Epithelial cell of proximal tubule (primary cell): ENCODE results near the gene RAB3D. TPM values are rescaled to one million over a fixed set of nuclear protein-coding genes. Genes with fewer than 3 reads are reported as not detected.

Source experiments
- DNase-seq: peaks from one replicate; pipeline ENCODE4 v3.0.0-alpha.2; 2011; ENCODE audit warnings: low read depth
- H3K4me3 ChIP-seq: 2 replicates; pipeline ENCODE4 v1.5.1; 2011; ENCODE audit warnings: low read depth, mild to moderate bottlenecking, low read length
- total RNA-seq: library from RNA; depleted of rRNA; stranded (reverse); fragments of >200 nt; gene quantifications from 2 replicates; pipeline ENCODE4 v1.2.3, GENCODE V29; 2015
- TF ChIP-seq, protein P1 (sequence below): conservative IDR thresholded peaks from 2 replicates; pipeline ENCODE4 v1.5.1; 2012; ENCODE audit warnings: low read depth, mild to moderate bottlenecking, low read length

Gene RAB3D
- total RNA-seq, 1 donor from 2014 or later: 18.3 TPM

DNA sequence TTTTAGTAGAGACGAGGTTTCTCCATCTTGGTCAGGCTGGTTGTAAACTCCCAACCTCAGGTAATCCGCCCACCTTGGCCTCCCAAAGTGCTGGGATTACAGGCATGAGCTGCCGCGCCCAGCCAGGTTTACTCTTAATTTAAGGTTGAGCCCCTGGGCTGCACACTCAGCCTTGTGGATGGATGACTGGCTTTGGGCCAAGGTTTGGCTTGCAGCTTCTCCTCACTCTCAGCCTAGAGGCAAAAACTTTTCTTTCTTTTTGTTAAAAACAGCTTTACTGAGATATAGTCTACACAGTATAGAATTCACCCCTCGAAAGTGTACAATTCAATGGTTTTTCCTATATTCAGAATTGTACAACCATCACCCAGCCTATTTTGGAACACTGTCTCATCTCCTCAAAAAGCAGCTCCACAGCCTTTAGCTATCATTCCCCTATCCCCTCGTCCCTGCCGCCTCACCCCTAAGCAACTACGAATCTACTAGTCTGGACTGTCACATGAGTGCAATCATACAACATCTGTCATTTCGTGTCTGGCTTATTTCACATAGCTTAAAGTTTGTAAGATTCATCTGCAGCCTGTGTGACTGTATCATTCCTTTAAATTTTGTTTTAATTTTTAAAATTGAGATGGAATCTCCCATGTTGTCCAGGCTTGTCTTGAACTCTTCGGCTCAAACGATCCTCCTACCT lies 58.0 kb downstream of the RAB3D start:
- TF ChIP-seq, protein P1, sequence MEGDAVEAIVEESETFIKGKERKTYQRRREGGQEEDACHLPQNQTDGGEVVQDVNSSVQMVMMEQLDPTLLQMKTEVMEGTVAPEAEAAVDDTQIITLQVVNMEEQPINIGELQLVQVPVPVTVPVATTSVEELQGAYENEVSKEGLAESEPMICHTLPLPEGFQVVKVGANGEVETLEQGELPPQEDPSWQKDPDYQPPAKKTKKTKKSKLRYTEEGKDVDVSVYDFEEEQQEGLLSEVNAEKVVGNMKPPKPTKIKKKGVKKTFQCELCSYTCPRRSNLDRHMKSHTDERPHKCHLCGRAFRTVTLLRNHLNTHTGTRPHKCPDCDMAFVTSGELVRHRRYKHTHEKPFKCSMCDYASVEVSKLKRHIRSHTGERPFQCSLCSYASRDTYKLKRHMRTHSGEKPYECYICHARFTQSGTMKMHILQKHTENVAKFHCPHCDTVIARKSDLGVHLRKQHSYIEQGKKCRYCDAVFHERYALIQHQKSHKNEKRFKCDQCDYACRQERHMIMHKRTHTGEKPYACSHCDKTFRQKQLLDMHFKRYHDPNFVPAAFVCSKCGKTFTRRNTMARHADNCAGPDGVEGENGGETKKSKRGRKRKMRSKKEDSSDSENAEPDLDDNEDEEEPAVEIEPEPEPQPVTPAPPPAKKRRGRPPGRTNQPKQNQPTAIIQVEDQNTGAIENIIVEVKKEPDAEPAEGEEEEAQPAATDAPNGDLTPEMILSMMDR: no peak
- no peak overlapping the region for H3K4me3 ChIP-seq
- DNase-seq: no peak

DNA sequence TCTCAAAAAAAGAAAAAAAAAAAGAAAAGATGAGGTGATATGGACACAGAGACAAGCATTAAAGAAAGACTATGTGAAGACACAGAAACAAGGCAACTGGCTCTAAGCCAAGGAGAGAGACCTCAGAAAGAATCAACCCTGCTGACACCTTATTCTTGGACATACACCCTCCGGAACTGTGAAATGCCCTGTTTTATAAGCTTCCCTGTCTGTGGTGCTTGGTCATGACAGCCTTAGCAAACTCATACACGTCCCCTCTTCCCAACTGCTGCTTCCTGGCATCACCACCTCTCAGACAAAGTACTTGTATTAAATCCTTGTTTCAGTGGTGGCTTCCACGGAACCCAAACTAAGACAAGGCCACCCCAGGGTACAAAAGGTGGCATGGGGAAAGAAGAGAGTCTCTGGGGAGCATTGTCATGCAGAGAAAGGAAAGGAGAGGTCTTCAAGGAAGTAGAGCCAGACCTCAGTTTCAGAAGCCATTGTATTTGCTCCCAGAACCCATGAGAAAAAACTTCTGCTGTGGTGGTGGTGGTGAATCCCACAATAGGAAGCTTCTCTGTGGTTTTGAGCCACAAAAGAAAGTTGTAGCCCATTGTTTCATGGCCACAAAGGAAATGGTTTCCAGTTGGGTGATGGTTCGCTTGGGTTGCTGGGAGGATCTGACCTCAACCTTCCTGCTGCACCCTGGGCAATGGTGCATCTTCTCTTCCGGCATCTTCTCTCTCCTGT lies 59.8 kb downstream of the RAB3D start:
- H3K4me3 ChIP-seq: no peak overlapping the region
- TF ChIP-seq, protein P1: no peak
- DNase-seq: no peak

DNA sequence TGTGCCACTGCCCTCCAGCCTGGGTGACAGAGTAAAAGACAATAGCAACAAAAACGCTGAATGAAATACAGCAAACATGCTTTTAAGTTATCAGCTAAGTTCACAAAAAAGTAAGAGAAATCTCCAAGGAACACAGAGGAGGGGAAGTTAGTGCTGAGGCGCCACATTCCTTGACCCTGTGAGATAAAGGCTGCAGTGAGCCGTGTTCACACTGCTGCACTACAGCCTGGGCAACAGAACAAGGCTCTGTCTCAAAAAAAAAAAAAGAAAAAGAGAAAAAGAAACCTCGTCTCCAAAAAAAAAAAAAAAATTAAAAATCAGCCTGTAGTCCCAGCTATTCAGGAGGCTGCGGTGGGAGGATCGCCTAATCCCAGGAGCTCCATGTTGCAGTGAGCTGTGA lies 60.8 kb downstream of the RAB3D start:
- no peak for DNase-seq
- TF ChIP-seq, protein P1: no peak
- no peak overlapping the region for H3K4me3 ChIP-seq

DNA sequence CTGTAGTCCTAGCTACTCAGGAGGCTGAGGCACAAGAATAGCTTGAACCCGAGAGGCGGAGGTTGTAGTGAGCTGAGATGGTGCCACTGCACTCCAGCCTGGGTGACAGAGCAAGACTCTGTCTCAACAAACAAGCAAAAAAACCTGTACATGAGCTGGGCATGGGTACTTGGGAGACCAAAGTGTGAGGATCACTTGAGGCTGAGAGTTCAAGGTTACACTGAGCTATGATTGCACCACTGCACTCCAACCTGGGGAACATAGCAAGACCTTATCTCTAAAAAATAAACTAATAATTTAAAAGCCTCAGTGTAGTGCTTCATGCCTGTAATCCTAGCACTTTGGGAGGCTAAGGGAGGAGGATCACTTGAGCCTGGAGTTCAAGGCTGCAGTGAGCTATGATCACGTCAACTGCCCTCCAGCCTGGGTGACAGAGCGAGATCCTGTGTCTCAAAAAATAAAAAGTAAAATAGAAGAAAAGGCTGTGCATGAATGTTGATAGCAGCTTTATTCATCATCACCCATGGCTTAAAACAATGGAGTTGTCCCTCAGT lies 64.8 kb downstream of the RAB3D start:
- TF ChIP-seq, protein P1: no peak
- no peak for DNase-seq

DNA sequence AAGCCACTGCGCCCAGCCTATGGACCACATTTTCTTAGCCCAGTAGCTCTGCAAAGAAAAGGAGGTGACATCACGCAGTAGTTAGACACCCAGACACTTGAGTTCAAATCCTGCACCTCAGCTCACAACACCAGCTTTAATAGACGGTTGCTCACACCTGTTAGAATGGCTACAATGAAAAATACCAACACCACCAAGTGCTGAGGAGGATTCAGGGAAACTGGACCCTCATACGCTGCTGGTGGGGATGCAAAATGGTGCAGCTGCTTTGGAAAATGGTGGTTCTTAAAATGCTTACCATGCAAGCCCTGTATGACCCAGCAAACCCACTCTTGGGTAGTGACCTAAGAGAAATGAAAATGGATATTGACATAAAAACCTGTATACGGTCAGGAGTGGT lies 65.5 kb downstream of the RAB3D start:
- TF ChIP-seq, protein P1: no peak
- no peak for DNase-seq
- no peak overlapping the region for H3K4me3 ChIP-seq

More for the DNA sequence above, 64.8 kb downstream of the RAB3D start:
- no peak overlapping the region for H3K4me3 ChIP-seq

DNA sequence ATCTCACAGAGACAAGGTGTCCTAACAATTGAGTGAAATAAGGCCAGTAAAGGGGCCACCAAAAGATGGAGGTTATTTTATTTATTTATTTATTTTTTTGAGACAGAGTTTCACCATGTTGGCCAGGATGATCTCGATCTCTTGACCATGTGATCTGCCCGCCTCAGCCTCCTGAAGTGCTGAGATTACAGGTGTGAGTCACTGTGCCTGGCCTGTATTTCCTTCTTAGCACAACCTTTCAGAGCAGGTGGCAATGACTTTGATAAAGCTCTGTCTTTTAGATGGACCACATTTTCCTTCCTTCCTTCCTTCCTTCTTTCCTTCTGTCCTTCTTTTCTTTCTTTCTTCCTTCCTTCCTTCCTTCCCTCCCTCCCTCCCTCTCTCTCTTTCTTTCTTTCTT lies 66.2 kb downstream of the RAB3D start:
- TF ChIP-seq, protein P1: no peak
- no peak for DNase-seq

More for the DNA sequence above, 66.2 kb downstream of the RAB3D start:
- no peak overlapping the region for H3K4me3 ChIP-seq

Other genes with a start within 250 kb of the RAB3D start
- gene SPC24, start 183.9 kb downstream of the RAB3D start, total RNA-seq: 33.0 and 76.1 TPM in 2 replicates
- 78.3 and 94.0 TPM in 2 replicates for gene KANK2, start 142.1 kb downstream of the RAB3D start, total RNA-seq
- not detected in 2 replicates for gene ANGPTL8, start 100.0 kb downstream of the RAB3D start, total RNA-seq
- gene DOCK6, start 77.1 kb downstream of the RAB3D start, total RNA-seq: 17.2 and 17.7 TPM in 2 replicates
- gene TSPAN16, start 43.5 kb downstream of the RAB3D start, total RNA-seq: not detected in 2 replicates
- gene TMEM205, start 6.6 kb upstream of the RAB3D start, total RNA-seq: 226 and 228 TPM in 2 replicates
- gene CCDC159, start 6.9 kb upstream of the RAB3D start, total RNA-seq: 6.1 and 7.8 TPM in 2 replicates
- gene PLPPR2, start 15.8 kb upstream of the RAB3D start, total RNA-seq: 1.3 and 6.2 TPM in 2 replicates
- gene SWSAP1, start 35.0 kb upstream of the RAB3D start, total RNA-seq: 1.2 and 2.7 TPM in 2 replicates
- 4.3 and 5.2 TPM in 2 replicates for gene EPOR, start 44.7 kb upstream of the RAB3D start, total RNA-seq
- 3.1 and 19.0 TPM in 2 replicates for gene RGL3, start 79.7 kb upstream of the RAB3D start, total RNA-seq
- gene ODAD3, start 95.5 kb upstream of the RAB3D start, total RNA-seq: 0.40 TPM in 1 of 2 replicates, not detected in the other
- 184 and 243 TPM in 2 replicates for gene PRKCSH, start 96.0 kb upstream of the RAB3D start, total RNA-seq
- not detected in 2 replicates for gene ELAVL3, start 141.4 kb upstream of the RAB3D start, total RNA-seq
- gene ZNF653, start 166.2 kb upstream of the RAB3D start, total RNA-seq: 5.9 and 23.4 TPM in 2 replicates
- gene ECSIT, start 189.5 kb upstream of the RAB3D start, total RNA-seq: 58.9 and 59.0 TPM in 2 replicates
- gene CNN1, start 199.2 kb upstream of the RAB3D start, total RNA-seq: 5.6 and 16.1 TPM in 2 replicates
- 49.8 and 95.5 TPM in 2 replicates for gene ELOF1, start 219.6 kb upstream of the RAB3D start, total RNA-seq
- 3.3 and 4.4 TPM in 2 replicates for gene ACP5, start 238.0 kb upstream of the RAB3D start, total RNA-seq